Ovary (tissue), 3 donors: ENCODE data around the gene RUFY3.

Experiments used
- CTCF ChIP-seq, 3 donors: fragments of 450-650 bp in 2 of 3; fragments of 200-600 bp in 1 of 3; IDR thresholded peaks; one replicate each; pipeline versions ENCODE4 v1.5.1 to v1.8.0; 2016 to 2022; ENCODE audit warnings: antibody characterized with exemption in 3 of 3, mild to moderate bottlenecking in 1 of 3
- EP300 ChIP-seq: sonication (generic); formaldehyde crosslinking; IDR thresholded peaks from one replicate; pipeline ENCODE4 v1.6.1; 2017; ENCODE audit warnings: antibody characterized with exemption
- POLR2A ChIP-seq: fragments of 450-650 bp; IDR thresholded peaks from one replicate; pipeline ENCODE4 v1.6.1; 2017; ENCODE audit warnings: antibody characterized with exemption, mild to moderate bottlenecking, moderate library complexity
- donor health status: DM: no; HTN: no; CAD: no.

- no peak for TF ChIP-seq CTCF (IDR thresholded peaks at IDR 0.05)
- no peak for TF ChIP-seq POLR2A
- TF ChIP-seq EP300 = no peak
These were observed 15.6 kb downstream of the RUFY3 start for GRCh38 chr4:70737409-70737808.
